ENCODE data around the gene ITPR1.

ITPR1 gene

GRCh38 chr3:4564270-4564669 lies 71.1 kb downstream of the ITPR1 start:
- Histone ChIP-seq H3K9me3 (no peaks in the 10 kb centered on the region), H3K27me3 (no peaks in the 10 kb centered on the region), H3K4me1 (no peaks in the 10 kb centered on the region; the same call in 1 of the 2 replicates), H3K4me3 (ENCODE audit: low read depth, low read length) (no peak overlapping the region), H3K36me3 (no peaks in the 10 kb centered on the region)
- no peak for DNase-seq
- TF ChIP-seq CTCF (IDR thresholded peaks at IDR 0.05; ENCODE audit: low read depth, low read length), result no peak

GRCh38 chr3:4564928-4565586 lies 71.9 kb downstream of the ITPR1 start:
- Histone ChIP-seq H3K4me3 (ENCODE audit: low read depth, low read length) (no peak overlapping the region), H3K9me3 (no peaks in the 10 kb centered on the region), H3K36me3 (no peaks in the 10 kb centered on the region), H3K4me1 (no peaks in the 10 kb centered on the region; the same call in 1 of the 2 replicates), H3K27me3 (no peaks in the 10 kb centered on the region)
- no peak for TF ChIP-seq CTCF (IDR thresholded peaks at IDR 0.05; ENCODE audit: low read depth, low read length)
- DNase-seq, result no peak

- Histone ChIP-seq H3K4me3 (ENCODE audit: low read depth, low read length) (no peak overlapping the region), H3K27me3 (no peaks in the 10 kb centered on the region), H3K4me1 (no peaks in the 10 kb centered on the region; the same call in 1 of the 2 replicates), H3K36me3 (no peaks in the 10 kb centered on the region), H3K9me3 (no peaks in the 10 kb centered on the region)
- TF ChIP-seq CTCF (IDR thresholded peaks at IDR 0.05; ENCODE audit: low read depth, low read length), result no peak
- DNase-seq, result no peak
Measured at GRCh38 chr3:4565809-4566501, 72.8 kb downstream of the ITPR1 start.

GRCh38 chr3:4568841-4569240 lies 75.7 kb downstream of the ITPR1 start:
- DNase-seq, result no peak
- H3K27me3 ChIP-seq, result no peaks in the 10 kb centered on the region
- H3K4me1 ChIP-seq, result no peaks in the 10 kb centered on the region; the same call in 1 of the 2 replicates
- no peak overlapping the region for H3K4me3 ChIP-seq (ENCODE audit: low read depth, low read length)
- TF ChIP-seq CTCF (IDR thresholded peaks at IDR 0.05; ENCODE audit: low read depth, low read length), result no peak
- no peaks in the 10 kb centered on the region for H3K36me3 ChIP-seq
- H3K9me3 ChIP-seq, result no peaks in the 10 kb centered on the region

GRCh38 chr3:4570840-4571621 lies 77.9 kb downstream of the ITPR1 start:
- H3K27me3 ChIP-seq, result no peaks in the 10 kb centered on the region
- no peaks in the 10 kb centered on the region; the same call in 1 of the 2 replicates for H3K4me1 ChIP-seq
- H3K4me3 ChIP-seq (ENCODE audit: low read depth, low read length), result no peak overlapping the region
- H3K9me3 ChIP-seq, result no peaks in the 10 kb centered on the region
- H3K36me3 ChIP-seq, result no peaks in the 10 kb centered on the region
- no peak for TF ChIP-seq CTCF (IDR thresholded peaks at IDR 0.05; ENCODE audit: low read depth, low read length)
- DNase-seq, result peak; percentile 28
